ENCODE data around the gene CRYGN. TPM values are rescaled to one million over a fixed set of nuclear protein-coding genes. Genes with fewer than 3 reads are reported as not detected.

CRYGN gene
- total and polyA plus RNA-seq, 12 donors: 0.07 to 0.72 (median 0.22) TPM; not detected in 8

- no peak for ATAC-seq
- no peak overlapping the region for H3K4me3 ChIP-seq
- no peak for TF ChIP-seq CTCF (IDR thresholded peaks at IDR 0.05)
- no peaks in the 10 kb centered on the region for H3K9me3 ChIP-seq
- H3K36me3 ChIP-seq: no peaks in the 10 kb centered on the region
- peaks cover 0 to 19% (median 0%) of the 10 kb centered on the region in 9 donors for H3K4me1 ChIP-seq
- intact Hi-C loops (cut with DNase I): no loop called here
- peaks cover 0 to 23% (median 10%) of the 10 kb centered on the region in 7 donors for H3K27me3 ChIP-seq
- no peak overlapping the region for H3K27ac ChIP-seq
- WGBS, 2 donors: 92 to 94% methylated on average over 16 of the region's 16 CpGs
- DNase-seq: no peak
Observed at GRCh38 chr7:151402029-151402835, 37.7 kb downstream of the CRYGN start.

GRCh38 chr7:151400626-151401315 is 39.2 kb downstream of the CRYGN start:
- H3K27ac ChIP-seq: no peak overlapping the region
- H3K4me3 ChIP-seq: no peak overlapping the region
- peaks cover 0 to 19% (median 0%) of the 10 kb centered on the region in 9 donors for H3K4me1 ChIP-seq
- H3K9me3 ChIP-seq: no peaks in the 10 kb centered on the region
- DNase-seq (no peak), ATAC-seq (no peak)
- intact Hi-C loops (cut with DNase I): no loop called here
- peaks cover 0 to 17% (median 6%) of the 10 kb centered on the region in 7 donors for H3K27me3 ChIP-seq
- no peak for TF ChIP-seq CTCF (IDR thresholded peaks at IDR 0.05)
- 71 to 75% methylated on average over 14 of the region's 14 CpGs for WGBS, 2 donors
- no peaks in the 10 kb centered on the region for H3K36me3 ChIP-seq

- no peak for TF ChIP-seq CTCF (IDR thresholded peaks at IDR 0.05)
- Histone ChIP-seq H3K27ac (no peak overlapping the region), H3K4me3 (no peak overlapping the region), H3K36me3 (no peaks in the 10 kb centered on the region), H3K27me3 (peaks cover 0 to 18% (median 4%) of the 10 kb centered on the region in 7 donors), H3K4me1 (peaks cover 0 to 17% (median 0%) of the 10 kb centered on the region in 9 donors), H3K9me3 (no peaks in the 10 kb centered on the region)
- no peak for DNase-seq
- no peak for ATAC-seq
- WGBS, 2 donors: 84 to 85% methylated on average over 14 of the region's 14 CpGs
- intact Hi-C loops (cut with DNase I): no loop called here
Observed at GRCh38 chr7:151399906-151400305, 40.0 kb downstream of the CRYGN start.

DNA sequence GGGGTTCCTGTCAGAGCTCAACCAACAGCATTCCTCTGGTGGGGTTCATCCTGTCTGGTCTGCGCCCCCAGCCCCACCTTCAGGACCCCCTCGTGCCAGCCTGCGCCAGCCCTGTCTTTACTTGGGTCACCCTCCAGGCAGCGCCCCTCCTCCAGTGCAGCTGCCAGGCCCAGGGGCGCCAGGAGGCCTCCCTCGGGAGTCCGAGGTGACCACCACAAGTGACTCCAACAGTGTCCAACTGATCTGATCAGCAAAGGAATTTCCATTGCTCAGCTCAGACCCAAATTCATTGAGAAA is 40.7 kb downstream of the CRYGN start:
- peaks cover 0 to 11% (median 0%) of the 10 kb centered on the region in 9 donors for H3K4me1 ChIP-seq
- DNase-seq (no peak), ATAC-seq (no peak)
- no peaks in the 10 kb centered on the region for H3K36me3 ChIP-seq
- no peak for TF ChIP-seq CTCF (IDR thresholded peaks at IDR 0.05)
- no peaks in the 10 kb centered on the region for H3K9me3 ChIP-seq
- peaks cover 0 to 23% (median 4%) of the 10 kb centered on the region in 7 donors for H3K27me3 ChIP-seq
- H3K27ac ChIP-seq: no peak overlapping the region
- intact Hi-C loops (cut with DNase I): no loop called here
- 89 to 92% methylated on average over 7 of the region's 7 CpGs for WGBS, 2 donors
- H3K4me3 ChIP-seq: no peak overlapping the region

Data from heart right ventricle (tissue), 16 donors.